ENCODE results near the gene BTBD9. TPM values are rescaled to one million over a fixed set of nuclear protein-coding genes. Genes with fewer than 3 reads are reported as not detected.

Gene BTBD9
- total RNA-seq, 1 experiment from 2014 or later = 4.3 TPM

- peak; percentile 16 for DNase-seq
- BruUV-seq (replicated peaks) = no TSS peak
- no peak overlapping the region for H3K4me2 ChIP-seq (ENCODE audit: low read length)
Measured at GRCh38 chr6:38346291-38347079, 293.2 kb downstream of the BTBD9 start.

GRCh38 chr6:38345586-38345985 is 294.1 kb downstream of the BTBD9 start:
- intact Hi-C loops (cut with micrococcal nuclease) = no loop called here
- TF ChIP-seq EZH2 (IDR thresholded peaks at IDR 0.05; ENCODE audit: low read length, unreplicated experiment) (no peak), CTCF (conservative IDR thresholded peaks at IDR 0.05; ENCODE audit: low read depth, low read length) (no peak), EZH2phosphoT487 (IDR thresholded peaks at IDR 0.05; ENCODE audit: borderline replicate concordance, low read length) (no peak)
- Histone ChIP-seq H3K4me2 (ENCODE audit: low read length) (no peak overlapping the region), H3K4me1 (ENCODE audit: insufficient read depth, low read length) (peaks cover 5% of the 10 kb centered on the region; the same call in 1 of the 2 replicates), H3K27me3 (ENCODE audit: low read length) (no peaks in the 10 kb centered on the region), H4K20me1 (ENCODE audit: low read length) (no peaks in the 10 kb centered on the region), H3K9ac (ENCODE audit: low read length) (no peak overlapping the region), H3K9me2 (replicated peaks; ENCODE audit: low read length) (no peaks in the 10 kb centered on the region), H3K4me3 (ENCODE audit: low read length) (no peak overlapping the region), H3F3A (ENCODE audit: low read length, unreplicated experiment) (no peaks in the 10 kb centered on the region), H3K27ac (ENCODE audit: low read length) (no peak overlapping the region), H3K79me2 (ENCODE audit: low read length) (no peaks in the 10 kb centered on the region), H2AFZ (ENCODE audit: low read length) (no peak overlapping the region), H3K36me3 (ENCODE audit: low read depth, low read length) (no peaks in the 10 kb centered on the region), H3K9me3 (ENCODE audit: low read length) (no peaks in the 10 kb centered on the region)
- ChIA-PET POLR2A (ENCODE audit: unreplicated experiment) (no interaction called here), CTCF (no interaction called here)
- no peak for DNase-seq
- BruUV-seq (replicated peaks) = no TSS peak
- ATAC-seq = no peak

More at GRCh38 chr6:38346291-38347079, 293.2 kb downstream of the BTBD9 start:
- no peak overlapping the region for H3K9ac ChIP-seq (ENCODE audit: low read length)
- no peaks in the 10 kb centered on the region for H3K27me3 ChIP-seq (ENCODE audit: low read length)
- H3K4me1 ChIP-seq (ENCODE audit: insufficient read depth, low read length) = peaks cover 12% of the 10 kb centered on the region; the same call in 1 of the 2 replicates
- ChIA-PET CTCF (no interaction called here), POLR2A (ENCODE audit: unreplicated experiment) (no interaction called here)
- H2AFZ ChIP-seq (ENCODE audit: low read length) = no peak overlapping the region
- H3K4me3 ChIP-seq (ENCODE audit: low read length) = no peak overlapping the region
- no peaks in the 10 kb centered on the region for H3F3A ChIP-seq (ENCODE audit: low read length, unreplicated experiment)
- no peaks in the 10 kb centered on the region for H3K9me2 ChIP-seq (replicated peaks; ENCODE audit: low read length)
- no peaks in the 10 kb centered on the region for H3K79me2 ChIP-seq (ENCODE audit: low read length)
- H3K27ac ChIP-seq (ENCODE audit: low read length) = no peak overlapping the region
- intact Hi-C loops (cut with micrococcal nuclease) = no loop called here
- H3K36me3 ChIP-seq (ENCODE audit: low read depth, low read length) = no peaks in the 10 kb centered on the region
- no peaks in the 10 kb centered on the region for H4K20me1 ChIP-seq (ENCODE audit: low read length)
- no peaks in the 10 kb centered on the region for H3K9me3 ChIP-seq (ENCODE audit: low read length)
- TF ChIP-seq EZH2 (IDR thresholded peaks at IDR 0.05; ENCODE audit: low read length, unreplicated experiment) (no peak), EZH2phosphoT487 (IDR thresholded peaks at IDR 0.05; ENCODE audit: borderline replicate concordance, low read length) (no peak), CTCF (conservative IDR thresholded peaks at IDR 0.05; ENCODE audit: low read depth, low read length) (no peak)
- no peak for ATAC-seq

GRCh38 chr6:38341496-38341895 is 298.2 kb downstream of the BTBD9 start:
- H2AFZ ChIP-seq (ENCODE audit: low read length) = no peak overlapping the region
- H3K9ac ChIP-seq (ENCODE audit: low read length) = no peak overlapping the region
- H3K4me3 ChIP-seq (ENCODE audit: low read length) = no peak overlapping the region
- no peaks in the 10 kb centered on the region for H3K36me3 ChIP-seq (ENCODE audit: low read depth, low read length)
- H3K9me2 ChIP-seq (replicated peaks; ENCODE audit: low read length) = no peaks in the 10 kb centered on the region
- ATAC-seq = no peak
- H3K79me2 ChIP-seq (ENCODE audit: low read length) = no peaks in the 10 kb centered on the region
- intact Hi-C loops (cut with micrococcal nuclease) = no loop called here
- ChIA-PET POLR2A (ENCODE audit: unreplicated experiment) (no interaction called here), CTCF (no interaction called here)
- no TSS peak for BruUV-seq (replicated peaks)
- H3K9me3 ChIP-seq (ENCODE audit: low read length) = no peaks in the 10 kb centered on the region
- no peak overlapping the region for H3K27ac ChIP-seq (ENCODE audit: low read length)
- H3K4me2 ChIP-seq (ENCODE audit: low read length) = no peak overlapping the region
- no peaks in the 10 kb centered on the region for H3K27me3 ChIP-seq (ENCODE audit: low read length)
- H4K20me1 ChIP-seq (ENCODE audit: low read length) = no peaks in the 10 kb centered on the region
- no peaks in the 10 kb centered on the region for H3F3A ChIP-seq (ENCODE audit: low read length, unreplicated experiment)
- TF ChIP-seq CTCF (conservative IDR thresholded peaks at IDR 0.05; ENCODE audit: low read depth, low read length) = no peak
- TF ChIP-seq EZH2 (IDR thresholded peaks at IDR 0.05; ENCODE audit: low read length, unreplicated experiment) = no peak
- TF ChIP-seq EZH2phosphoT487 (IDR thresholded peaks at IDR 0.05; ENCODE audit: borderline replicate concordance, low read length) = no peak
- DNase-seq = no peak
- H3K4me1 ChIP-seq (ENCODE audit: insufficient read depth, low read length) = peaks cover 10% of the 10 kb centered on the region

All from PC-3 (cell line).